IPS-NIHi11 (cell line): ENCODE results near the gene ZNF639.
"Not testable (repeated sequence)": the region's sequence is repeated elsewhere in the genome, so short reads cannot be mapped to it uniquely, and the experiment has no call there.

Experiments
- DNase-seq: peaks from one replicate; pipeline ENCODE4 v3.0.0; 2012; ENCODE audit warnings: mixed read lengths, low spot score

The ZNF639 gene, protein sequence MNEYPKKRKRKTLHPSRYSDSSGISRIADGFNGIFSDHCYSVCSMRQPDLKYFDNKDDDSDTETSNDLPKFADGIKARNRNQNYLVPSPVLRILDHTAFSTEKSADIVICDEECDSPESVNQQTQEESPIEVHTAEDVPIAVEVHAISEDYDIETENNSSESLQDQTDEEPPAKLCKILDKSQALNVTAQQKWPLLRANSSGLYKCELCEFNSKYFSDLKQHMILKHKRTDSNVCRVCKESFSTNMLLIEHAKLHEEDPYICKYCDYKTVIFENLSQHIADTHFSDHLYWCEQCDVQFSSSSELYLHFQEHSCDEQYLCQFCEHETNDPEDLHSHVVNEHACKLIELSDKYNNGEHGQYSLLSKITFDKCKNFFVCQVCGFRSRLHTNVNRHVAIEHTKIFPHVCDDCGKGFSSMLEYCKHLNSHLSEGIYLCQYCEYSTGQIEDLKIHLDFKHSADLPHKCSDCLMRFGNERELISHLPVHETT

DNA sequence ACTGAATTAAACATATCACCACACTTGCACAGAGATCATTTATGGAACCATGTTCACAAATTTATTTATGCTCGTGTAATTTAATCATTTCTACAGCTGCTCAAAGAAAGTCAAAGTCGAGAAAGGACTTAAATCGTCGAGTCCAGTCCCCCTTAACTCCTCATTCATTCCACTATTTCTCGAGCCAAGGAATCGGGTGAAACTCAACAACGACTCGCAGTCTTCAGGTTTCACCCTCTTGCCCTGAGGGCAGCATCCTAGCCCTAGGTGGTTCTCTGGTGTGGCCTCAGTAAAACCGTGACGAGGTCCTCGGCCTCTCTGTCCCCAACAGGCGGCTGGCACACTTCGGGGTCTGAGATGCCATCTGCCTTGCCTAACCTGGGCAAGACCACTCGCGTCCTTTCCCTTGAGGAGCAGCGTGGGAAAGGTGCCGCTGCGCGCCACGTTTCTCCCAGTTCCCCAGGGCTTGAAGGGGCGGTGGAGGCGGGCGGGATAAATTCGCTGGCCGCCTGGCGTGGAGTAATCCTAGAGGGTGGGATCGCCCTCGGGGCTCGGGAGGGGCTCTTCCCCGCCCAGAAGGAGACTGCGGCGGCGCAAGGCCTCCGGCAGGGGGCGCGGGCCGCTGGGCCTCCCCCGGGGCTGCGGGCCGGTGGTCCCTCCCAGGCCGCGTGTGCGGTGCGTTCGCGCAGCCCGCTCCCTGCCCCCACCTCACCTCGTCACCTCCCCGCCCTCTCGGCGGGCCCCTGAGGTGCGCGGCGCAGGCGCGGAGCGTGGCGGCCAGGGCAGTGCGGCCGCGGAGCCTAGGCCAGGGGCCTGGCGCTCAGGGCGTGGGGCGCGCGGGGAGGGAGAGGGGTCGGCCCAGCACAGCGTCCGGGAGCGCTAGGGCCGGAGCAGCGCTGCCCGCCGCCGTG is at the start of gene ZNF639:
TSS of gene ZNF639 (plus strand) at position 746 of the 911 bp plus-strand sequence. CDS start 5,263 bp downstream, outside the sequence.
- DNase-seq = peak; percentile 97

DNA sequence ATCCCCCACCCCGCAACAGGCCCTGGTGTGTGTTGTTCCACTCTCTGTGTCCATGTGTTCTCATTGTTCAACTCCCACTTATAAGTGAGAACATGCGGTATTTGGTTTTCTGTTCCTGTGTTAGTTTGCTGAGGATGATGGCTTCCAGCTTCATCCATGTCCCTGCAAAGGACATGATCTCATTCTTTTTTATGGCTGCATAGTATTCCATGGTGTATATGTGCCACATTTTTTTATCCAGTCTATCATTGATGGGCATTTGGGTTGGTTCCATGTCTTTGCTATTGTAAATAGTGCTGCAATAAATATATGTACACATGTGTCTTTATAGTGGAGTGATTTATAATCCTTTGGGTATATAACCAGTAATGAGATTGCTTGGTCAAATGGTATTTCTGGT is 48.4 kb upstream of the ZNF639 start:
- DNase-seq = not testable (repeated sequence)

DNA sequence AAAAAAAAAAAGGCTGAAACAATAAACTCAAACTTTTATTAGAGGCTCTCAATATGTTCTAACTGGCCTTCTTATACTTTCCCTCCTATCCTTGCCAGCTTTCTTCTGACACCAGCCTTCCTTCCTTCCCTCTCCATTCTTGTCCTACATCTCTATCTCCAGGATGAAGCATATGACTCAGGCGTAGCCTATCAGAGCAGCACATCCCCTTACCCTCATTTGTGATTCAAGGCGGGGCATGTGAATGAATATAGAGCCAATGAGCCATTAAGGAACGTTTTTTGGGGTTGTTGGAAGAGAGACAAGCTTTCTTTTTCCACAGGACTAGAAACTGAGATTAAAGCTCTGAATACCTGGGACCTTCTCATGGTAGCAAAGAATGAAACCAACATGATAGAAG is 46.8 kb upstream of the ZNF639 start:
- no peak for DNase-seq

DNA sequence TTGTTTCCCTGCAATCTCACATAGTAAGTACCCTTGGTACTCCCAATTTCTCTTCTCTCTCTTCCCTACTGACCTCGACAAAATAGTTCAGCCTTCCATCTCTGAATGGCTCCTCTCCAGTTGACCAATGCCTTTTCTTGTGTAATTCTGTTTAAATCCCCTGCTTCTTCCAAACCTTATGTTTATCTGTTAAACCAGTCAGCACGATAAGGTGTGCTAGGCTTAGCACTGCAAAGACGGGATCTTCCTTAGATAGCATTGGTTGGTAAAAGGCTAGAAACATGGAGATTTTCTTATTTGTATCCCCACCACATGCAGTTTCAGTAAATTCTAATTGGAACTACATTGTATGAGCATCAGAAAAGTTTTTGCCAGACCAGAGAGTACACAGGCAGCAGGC is 46.1 kb upstream of the ZNF639 start:
- no peak for DNase-seq

DNA sequence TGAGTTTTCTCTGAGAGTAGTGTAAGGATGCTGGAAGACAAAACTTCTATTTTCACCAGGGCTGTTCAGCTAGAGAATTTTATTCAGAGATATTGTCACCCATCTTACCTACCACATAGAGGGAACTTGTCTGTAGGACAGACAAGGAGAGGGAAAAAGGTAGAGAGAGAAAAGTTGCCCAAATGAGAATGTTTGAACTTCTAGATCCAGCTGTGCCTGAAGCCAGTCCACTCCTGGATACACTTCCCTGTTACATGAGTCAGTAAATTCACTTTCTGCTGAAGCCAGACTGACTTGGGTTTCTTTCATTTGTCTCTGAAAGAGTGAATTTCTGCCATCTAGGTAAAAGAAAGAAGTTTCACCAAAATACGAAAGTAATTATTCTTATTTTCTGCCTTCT is 44.7 kb upstream of the ZNF639 start:
- no peak for DNase-seq

DNA sequence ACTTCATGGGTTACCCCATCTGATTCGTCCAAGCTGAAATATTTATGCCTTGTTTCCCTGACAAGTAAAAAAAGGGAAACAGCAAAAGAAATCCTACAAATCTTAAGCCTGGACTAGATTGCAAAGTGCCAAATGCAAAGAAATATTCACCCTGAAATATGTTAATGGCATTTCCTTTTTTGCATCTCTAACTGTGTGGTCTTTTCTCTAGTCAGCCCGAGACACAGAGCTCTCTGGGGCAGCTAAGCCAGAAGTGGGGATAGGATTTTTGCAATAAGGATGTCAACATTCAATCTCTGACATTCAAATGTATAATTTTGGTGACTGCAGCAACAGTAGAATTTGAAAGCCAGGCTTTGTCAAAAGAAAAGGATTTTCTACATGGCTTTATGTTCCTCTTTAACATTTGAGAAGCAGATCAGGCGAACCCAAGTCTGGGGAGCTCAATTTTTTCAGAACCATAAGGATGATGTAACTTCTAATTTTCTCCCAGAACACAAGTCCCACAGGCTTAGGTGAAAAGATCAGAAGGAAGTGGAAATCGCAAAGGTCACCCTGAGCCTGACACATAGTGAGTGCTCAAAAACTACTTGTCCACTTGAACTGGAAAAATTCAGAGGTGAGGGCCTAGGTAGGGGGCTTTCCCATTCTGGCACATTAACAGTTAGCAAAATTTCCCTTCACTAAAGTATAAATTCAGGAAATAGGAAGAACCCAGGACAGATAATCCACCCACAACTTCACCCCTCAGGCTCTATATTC is 43.7 kb upstream of the ZNF639 start:
- DNase-seq = no peak

DNA sequence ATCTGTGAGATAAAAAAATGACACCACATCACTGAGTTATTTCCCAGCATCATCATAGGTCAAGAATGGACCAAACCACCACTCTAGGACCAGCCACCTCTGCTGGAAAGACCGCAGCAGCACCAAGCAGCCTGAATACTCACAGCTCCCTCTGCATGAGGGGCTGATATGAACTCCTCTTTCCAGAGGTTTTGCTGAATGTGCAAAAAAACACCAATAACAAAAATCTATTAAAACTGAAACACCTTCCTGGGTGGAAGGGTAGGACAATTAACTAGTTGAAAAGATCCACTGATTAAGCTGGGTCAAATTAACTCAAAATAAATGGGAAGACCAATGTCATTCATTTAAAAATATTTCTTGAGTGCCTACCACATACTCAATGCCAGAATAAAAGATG is 43.0 kb upstream of the ZNF639 start:
- DNase-seq = no peak

DNA sequence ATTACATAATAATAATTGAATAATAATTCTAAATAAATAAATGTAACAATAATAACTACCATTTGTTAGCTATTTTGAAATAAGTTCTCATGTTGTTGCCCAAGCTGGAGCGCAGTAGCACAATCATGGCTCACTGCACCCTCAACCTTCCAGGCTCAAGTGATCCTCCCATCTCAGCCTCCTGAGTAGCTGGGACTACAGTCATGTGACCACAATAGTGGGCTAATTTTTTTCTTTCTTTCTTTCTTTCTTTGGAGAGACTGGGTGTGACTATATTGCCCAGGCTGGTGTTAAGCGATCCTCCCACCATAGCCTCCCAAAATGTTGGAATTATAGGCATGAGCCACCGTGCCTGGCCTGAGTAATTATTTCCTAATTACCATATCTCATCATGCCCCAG is 41.0 kb upstream of the ZNF639 start:
- DNase-seq = no peak

DNA sequence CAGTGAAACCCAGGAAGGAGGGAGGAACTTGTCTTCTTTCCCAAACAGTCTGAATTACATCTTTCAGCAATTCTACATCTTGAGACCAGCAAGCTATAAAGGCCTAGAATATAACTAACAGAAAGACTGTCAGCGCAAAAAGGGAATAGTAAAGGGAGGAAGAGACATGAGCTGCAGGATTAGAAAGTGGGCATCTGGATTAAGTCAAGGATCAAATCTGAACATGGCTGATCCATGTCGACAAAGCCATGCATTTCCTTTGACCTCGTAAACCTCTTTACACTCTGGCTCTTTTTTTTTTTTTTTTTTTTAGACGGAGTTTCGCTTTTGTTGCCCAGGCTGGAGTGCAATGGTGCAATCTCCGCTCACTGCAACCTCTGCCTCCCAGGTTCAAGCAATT is 36.5 kb upstream of the ZNF639 start:
- DNase-seq = no peak

DNA sequence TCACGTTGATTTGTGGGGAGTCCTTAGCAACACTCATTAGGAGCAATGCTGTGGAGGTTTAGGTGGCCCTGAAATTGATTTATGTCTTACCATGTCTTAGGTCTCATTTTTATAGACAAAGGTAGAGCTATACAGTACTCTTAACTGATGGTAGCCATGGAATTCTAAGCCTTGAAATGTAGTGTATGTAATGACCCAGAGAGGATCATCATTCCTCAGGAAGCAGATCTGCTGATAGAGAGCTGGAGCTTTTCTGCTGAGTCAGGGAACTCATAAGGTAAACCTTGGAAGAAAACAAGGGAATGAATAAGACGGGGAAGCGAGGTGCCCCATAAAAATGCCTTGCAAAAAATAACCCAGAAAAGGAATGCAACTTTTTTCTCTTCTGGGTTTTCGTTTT is 34.0 kb upstream of the ZNF639 start:
- DNase-seq = no peak

DNA sequence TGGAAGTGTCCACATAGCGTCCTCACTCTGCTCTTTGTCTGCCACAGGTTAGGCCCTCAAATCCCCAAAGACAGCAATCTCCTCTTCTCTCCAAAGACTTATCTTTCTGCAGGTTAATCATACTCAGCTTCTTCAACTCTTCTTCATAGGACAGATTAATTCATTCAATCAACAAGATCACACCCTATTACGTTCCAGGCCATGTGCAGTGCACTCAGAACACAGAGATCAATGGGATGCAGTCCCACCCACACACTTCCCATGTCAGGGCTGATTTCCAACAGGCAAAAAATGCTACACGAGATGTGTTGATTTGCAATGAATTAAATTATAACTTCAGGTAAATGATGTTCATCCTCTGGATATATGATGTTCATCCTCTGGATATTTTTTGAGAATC is 33.5 kb upstream of the ZNF639 start:
- DNase-seq = no peak

DNA sequence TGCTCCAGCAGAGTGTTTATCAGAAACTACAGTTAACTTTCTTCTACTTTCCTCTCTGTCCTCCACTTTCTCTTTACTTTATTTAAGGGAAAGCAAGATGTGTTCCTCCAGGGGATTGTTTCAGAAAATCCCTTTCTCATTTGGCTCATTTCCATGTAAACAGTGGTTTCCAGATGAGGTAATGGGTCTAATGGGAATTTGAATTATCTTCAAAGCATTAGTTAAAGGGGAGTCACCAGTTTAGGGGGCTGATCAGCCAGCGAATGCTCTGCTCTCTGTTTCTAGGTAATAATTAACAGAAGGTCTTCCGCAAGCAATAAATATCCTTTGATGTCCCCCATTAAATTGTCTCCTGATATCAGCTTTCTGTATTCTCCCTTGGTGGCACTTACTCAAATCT is 30.4 kb upstream of the ZNF639 start:
- no peak for DNase-seq

DNA sequence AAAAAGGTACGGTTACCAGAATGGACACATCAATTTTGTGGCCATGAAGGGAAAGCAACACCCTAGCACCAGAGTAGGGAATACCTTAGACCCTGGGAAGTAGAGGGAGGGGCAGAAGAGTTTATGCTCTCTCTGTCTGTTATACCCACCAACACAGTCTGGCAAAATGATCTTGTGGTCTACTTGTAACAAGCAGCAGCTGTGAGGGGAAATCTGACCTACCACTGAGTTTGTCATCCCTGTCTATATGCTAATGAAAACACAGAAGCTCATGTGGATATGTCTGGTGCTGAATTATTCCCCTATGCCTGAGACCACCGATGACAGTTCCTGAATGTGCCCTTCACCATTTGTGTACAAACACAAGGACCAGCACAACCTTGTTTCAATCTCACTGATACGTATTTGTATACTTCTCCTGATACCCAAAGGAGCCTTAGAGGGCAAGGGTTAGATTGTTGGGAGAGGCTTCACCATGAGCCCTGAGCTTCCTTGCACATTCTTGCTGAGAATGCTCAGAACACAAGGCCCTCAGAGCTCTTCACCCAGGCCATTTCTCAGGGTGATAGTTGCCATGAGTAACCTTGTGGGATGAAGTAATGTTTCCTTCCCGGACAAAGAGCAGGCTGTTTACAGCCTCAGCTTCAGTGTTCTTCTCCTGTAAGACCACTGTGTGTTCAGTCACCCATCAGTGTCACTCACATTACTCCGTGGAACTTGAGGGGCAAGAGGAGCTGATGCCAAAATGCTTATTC is 24.7 kb upstream of the ZNF639 start:
- no peak for DNase-seq

DNA sequence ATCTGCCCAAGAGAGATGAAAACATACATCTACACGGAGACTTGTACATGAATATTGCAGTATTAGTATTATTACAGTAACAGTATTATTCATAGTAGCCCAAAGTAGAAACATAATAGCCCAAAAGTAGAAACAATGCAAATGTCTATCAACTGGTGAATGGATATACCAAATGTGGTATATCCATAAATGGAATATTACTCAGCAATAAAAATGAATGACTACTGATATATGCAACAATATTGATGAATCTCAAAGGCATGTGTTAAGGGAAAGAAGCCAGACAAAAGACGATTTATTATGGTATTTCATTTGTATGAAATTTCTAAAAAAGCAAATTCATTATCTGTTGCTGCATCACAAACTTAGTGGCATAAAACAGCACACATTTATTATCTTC is 23.5 kb upstream of the ZNF639 start:
- no peak for DNase-seq

DNA sequence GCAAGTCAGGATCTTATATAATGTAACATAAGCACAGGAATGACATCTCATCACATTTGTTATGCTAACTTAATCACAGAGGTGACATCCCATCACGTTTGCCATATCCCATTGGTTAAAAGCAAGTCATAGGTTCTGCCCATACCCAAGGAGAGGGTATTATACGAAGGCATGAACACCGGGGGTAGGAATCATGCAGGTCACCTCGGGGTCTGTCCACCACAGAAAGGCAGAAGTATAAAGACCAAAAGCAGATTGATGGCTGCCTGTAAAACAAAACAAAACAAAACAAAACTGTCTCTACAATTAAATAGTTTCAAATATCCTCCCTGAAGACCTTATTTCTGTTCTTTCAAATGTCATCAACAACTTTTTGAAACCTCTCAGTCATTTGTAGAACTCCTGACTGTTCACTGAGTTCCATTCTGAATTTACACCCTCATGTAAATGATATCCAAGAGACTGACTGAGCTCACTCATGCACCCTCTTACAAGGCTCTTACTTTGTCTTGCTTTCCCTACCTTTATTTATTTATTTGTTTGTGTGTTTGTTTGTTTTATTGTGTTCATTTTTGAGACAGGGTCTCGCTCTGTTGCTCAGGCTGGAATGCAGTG is 22.7 kb upstream of the ZNF639 start:
- DNase-seq = no peak

DNA sequence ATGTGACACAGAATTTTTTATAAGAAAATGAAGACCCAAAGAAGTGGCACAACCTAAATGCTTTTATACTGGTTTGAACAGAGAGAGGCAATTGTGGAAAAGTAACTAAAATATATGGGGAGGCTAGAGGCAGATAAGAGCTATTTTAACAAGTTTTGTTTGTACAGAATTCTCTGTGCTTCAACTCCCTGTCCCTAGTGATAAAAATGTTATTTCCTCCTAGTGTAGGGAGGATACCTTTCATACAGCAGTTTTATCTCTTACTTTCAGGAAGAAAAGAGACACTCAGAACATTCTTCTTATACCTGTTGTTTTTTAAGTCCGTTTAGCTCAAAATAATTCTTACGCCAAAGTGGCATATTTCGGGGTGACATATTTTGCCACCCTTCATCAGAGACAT is 21.2 kb upstream of the ZNF639 start:
- no peak for DNase-seq

DNA sequence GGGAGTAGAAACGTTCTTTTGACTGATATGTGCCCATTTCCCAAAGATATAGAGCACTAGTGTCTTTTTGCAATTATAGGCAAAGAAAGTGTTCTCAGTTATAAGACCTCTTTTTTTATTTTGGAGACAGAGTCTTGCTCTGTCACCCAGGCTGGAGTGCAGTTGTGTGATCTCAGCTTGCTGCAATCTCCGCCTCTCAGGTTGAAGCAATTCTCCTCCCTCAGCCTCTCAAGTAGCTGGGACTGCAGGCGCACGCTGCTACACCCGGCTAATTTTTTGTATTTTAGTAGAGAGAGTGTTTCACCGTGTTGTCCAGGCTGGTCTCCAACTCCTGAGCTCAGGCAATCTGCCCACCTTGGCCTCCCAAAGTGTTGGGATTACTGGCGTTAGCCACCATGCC is 20.7 kb upstream of the ZNF639 start:
- DNase-seq = no peak

DNA sequence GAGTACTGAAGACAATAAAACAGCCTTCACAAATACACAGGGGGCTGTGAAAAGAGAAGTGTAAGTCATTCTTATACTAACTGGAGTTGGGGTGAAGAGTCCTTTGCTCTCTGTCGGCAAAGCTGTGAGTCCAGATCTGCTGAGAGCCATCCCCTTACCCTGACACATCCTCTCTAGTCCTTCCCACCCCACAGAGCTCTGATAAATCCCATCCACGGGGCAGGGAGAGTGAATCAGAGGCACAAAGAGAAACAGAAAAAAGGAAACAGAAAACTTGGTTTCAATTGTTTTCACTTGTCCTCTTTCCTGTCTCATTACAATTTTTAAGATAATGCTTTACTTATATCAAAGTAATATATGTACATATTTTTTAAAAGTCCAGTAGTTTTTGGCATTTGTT is 18.2 kb upstream of the ZNF639 start:
- no peak for DNase-seq

DNA sequence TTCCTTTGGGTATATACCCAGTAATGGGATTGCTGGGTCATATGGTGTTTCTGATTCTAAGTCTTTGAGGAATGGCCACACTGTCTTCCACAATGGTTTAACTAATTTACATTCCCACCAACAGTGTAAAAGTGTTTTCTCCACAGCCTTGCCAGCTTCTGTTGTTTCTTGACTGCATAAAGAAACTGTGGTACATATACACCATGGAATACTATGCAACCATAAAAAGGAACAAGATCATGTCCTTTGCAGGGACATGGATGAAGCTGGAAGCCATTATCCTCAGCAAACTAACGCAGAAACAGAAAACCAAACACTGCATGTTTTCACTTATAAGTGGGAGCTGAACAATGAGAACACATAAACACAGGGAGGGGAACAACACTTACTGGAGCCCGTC is 15.5 kb upstream of the ZNF639 start:
- not testable (repeated sequence) for DNase-seq

DNA sequence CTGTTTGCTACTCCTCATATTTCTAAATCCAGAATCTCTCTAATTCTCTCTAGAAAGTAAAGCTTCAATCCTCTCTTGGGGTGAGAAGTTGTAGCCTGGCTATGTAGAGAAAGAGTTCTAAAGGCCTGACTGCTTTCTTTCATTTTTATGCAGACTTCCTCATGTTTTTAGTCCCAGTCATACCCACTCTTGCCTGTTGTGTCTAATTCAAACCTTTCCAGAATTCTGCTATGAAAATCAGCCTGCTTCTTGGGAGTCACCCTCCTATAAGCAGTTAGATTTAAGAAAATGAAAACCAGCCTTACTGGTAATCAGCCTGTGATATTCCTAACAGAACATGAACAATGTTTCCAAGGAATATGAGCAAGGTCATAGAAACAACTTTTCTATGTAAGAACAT is 14.8 kb upstream of the ZNF639 start:
- DNase-seq = no peak
